Gastroesophageal sphincter (tissue), 3 donors: ENCODE results near the gene STOX2.

Experiments
- CTCF ChIP-seq, 4 experiments: fragments of 200-600 bp in 2 of 4; fragments of 450-650 bp in 2 of 4; sonication (generic) in 1 of 4; IDR thresholded peaks; one replicate each; pipeline ENCODE4 v1.5.1; 2017 to 2019; ENCODE audit warnings: antibody characterized with exemption in 4 of 4, mild to moderate bottlenecking in 2 of 4, moderate library complexity in 2 of 4
- POLR2A ChIP-seq, 2 donors: fragments of 450-650 bp; IDR thresholded peaks; one replicate each; pipeline ENCODE4 v1.6.1; 2017; ENCODE audit warnings: antibody characterized with exemption in 2 of 2, mild to moderate bottlenecking in 2 of 2, moderate library complexity in 1 of 2
- POLR2AphosphoS5 ChIP-seq: sonication (generic); formaldehyde crosslinking; IDR thresholded peaks from one replicate; pipeline ENCODE4 v1.6.1; 2017; ENCODE audit warnings: antibody characterized with exemption

- TF ChIP-seq POLR2AphosphoS5 (no peak), CTCF (IDR thresholded peaks at IDR 0.05) (no peak), POLR2A (IDR thresholded peaks at IDR 0.05) (no peak)
Measured at GRCh38 chr4:183993676-183994075, 88.6 kb downstream of the STOX2 start.
